Transverse colon (tissue), 4 donors: Measurements from ENCODE around the gene FCMR. TPM values are rescaled to one million over a fixed set of nuclear protein-coding genes. Genes with fewer than 3 reads are reported as not detected.

Experiments
- DNase-seq: peaks from one replicate; pipeline ENCODE4 v3.0.0-alpha.2; 2019
- H3K27ac ChIP-seq, 4 donors: fragments of 200-600 bp; sonication (generic); 2 replicates each; pipeline ENCODE4 v1.5.1; 2016 to 2018; ENCODE audit warnings: inconsistent platforms in 4 of 4
- H3K27me3 ChIP-seq: fragments of 200-600 bp; sonication (generic); 2 replicates; pipeline ENCODE4 v1.5.1; 2017; ENCODE audit warnings: inconsistent platforms
- H3K36me3 ChIP-seq, 4 donors: fragments of 200-600 bp; sonication (generic); 2 replicates each; pipeline ENCODE4 v1.5.1; 2017 to 2019; ENCODE audit warnings: inconsistent platforms in 4 of 4
- H3K4me1 ChIP-seq, 4 donors: fragments of 200-600 bp; sonication (generic); 2 replicates each; pipeline ENCODE4 v1.5.1; 2017 to 2020; ENCODE audit warnings: inconsistent platforms in 4 of 4
- H3K4me3 ChIP-seq, 4 donors: fragments of 200-600 bp; sonication (generic); 1 replicate in 1 of 4; 2 replicates in 3 of 4; pipeline versions ENCODE4 v1.5.1 to v1.6.1; 2017 to 2019; ENCODE audit warnings: inconsistent platforms in 4 of 4
- H3K9me3 ChIP-seq, 2 donors: fragments of 200-600 bp; sonication (generic); 2 replicates each; pipeline ENCODE4 v1.5.1; 2017 to 2019; ENCODE audit warnings: inconsistent platforms in 2 of 2
- CTCF ChIP-seq, 5 experiments: fragments of 200-600 bp in 3 of 5; fragments of 450-650 bp in 2 of 5; sonication (generic) in 3 of 5; IDR thresholded peaks; 1 replicate in 2 of 5; 2 replicates in 3 of 5; pipeline ENCODE4 v1.5.1; 2016 to 2017; ENCODE audit warnings: antibody characterized with exemption in 5 of 5, inconsistent platforms in 3 of 5, mild to moderate bottlenecking in 2 of 5, moderate library complexity in 1 of 5
- EP300 ChIP-seq: sonication (generic); formaldehyde crosslinking; IDR thresholded peaks from one replicate; pipeline ENCODE4 v1.6.1; 2017; ENCODE audit warnings: antibody characterized with exemption, low read depth
- POLR2A ChIP-seq: fragments of 450-650 bp; IDR thresholded peaks from one replicate; pipeline ENCODE4 v1.6.1; 2016; ENCODE audit warnings: antibody characterized with exemption, mild to moderate bottlenecking, moderate library complexity
- POLR2AphosphoS5 ChIP-seq, 3 donors: sonication (generic); formaldehyde crosslinking; IDR thresholded peaks; one replicate each; pipeline ENCODE4 v1.6.1; 2016; ENCODE audit warnings: antibody characterized with exemption in 3 of 3
- WGBS, 2 donors: methylation state at CpG; one replicate each; pipeline ENCODE4 v1.1.5; 2018; ENCODE audit warnings: low coverage in 1 of 2; 5-methylcytosine and 5-hydroxymethylcytosine counted together
- in situ Hi-C, 4 donors: fragments of 200-750 bp; cut with MboI; loops; one replicate each; pipeline versions ENCODE4 v1.15.0 to v1.15.1; 2017; ENCODE audit warnings: low sequenced_read_pairs in 3 of 4, low pct_ligation_motif_present in 1 of 4, low pct_unique_long_range_greater_than_20kb in 1 of 4
- intact Hi-C: fragments of 100-400 bp; cut with DNase I; formaldehyde crosslinking; loops from one replicate; pipeline ENCODE4 v1.15.1; 2023; ENCODE audit warnings: low total_unique reads
- total RNA-seq, 4 donors: library from RNA; depleted of rRNA; stranded (reverse); fragments of >200 nt; gene quantifications; one replicate each; pipeline ENCODE4 v1.1.0, GENCODE V29; 2016

Gene FCMR
- total RNA-seq, 4 donors from 2014 or later, result 1.00 to 51.6 (median 15.9) TPM

GRCh38 chr1:206937425-206937824 lies 15.7 kb upstream of the FCMR start:
- DNase-seq, result no peak
- intact Hi-C loops (no loop called here), in situ Hi-C loops (no loop called here)
- no peak overlapping the region for H3K4me3 ChIP-seq
- TF ChIP-seq CTCF (IDR thresholded peaks at IDR 0.05) (no peak), EP300 (no peak), POLR2AphosphoS5 (IDR thresholded peaks at IDR 0.05) (no peak)
- H3K9me3 ChIP-seq, result no peaks in the 10 kb centered on the region
- peaks cover 3 to 40% (median 20%) of the 10 kb centered on the region in 4 donors for H3K4me1 ChIP-seq
- no peaks in the 10 kb centered on the region for H3K27me3 ChIP-seq
- H3K27ac ChIP-seq, result peak overlapping the region; percentile 10 to 89 (median 83)
- H3K36me3 ChIP-seq, result peaks cover 0 to 7% (median 3%) of the 10 kb centered on the region in 4 donors
- WGBS, 2 donors, result 60 to 100% methylated on average over 1 to 6 of the region's 6 CpGs

- H3K9me3 ChIP-seq, result no peaks in the 10 kb centered on the region
- peaks cover 0 to 16% (median 5%) of the 10 kb centered on the region in 4 donors for H3K36me3 ChIP-seq
- H3K27ac ChIP-seq, result peak overlapping the region in 3 of 4 donors; percentile 1 to 89 (median 9)
- in situ Hi-C loops (no loop called here), intact Hi-C loops (no loop called here)
- DNase-seq, result peak; percentile 61
- WGBS, 2 donors, result 60% methylated on average over 1 to 19 of the region's 19 CpGs
- no peaks in the 10 kb centered on the region for H3K27me3 ChIP-seq
- peaks cover 0 to 38% (median 10%) of the 10 kb centered on the region in 4 donors for H3K4me1 ChIP-seq
- TF ChIP-seq POLR2A (peak; percentile 33), CTCF (IDR thresholded peaks at IDR 0.05) (peak; percentile 40 to 81 (median 59)), EP300 (no peak), POLR2AphosphoS5 (IDR thresholded peaks at IDR 0.05) (no peak)
- no peak overlapping the region for H3K4me3 ChIP-seq
Measured at GRCh38 chr1:206935491-206936067, 13.8 kb upstream of the FCMR start.

DNA sequence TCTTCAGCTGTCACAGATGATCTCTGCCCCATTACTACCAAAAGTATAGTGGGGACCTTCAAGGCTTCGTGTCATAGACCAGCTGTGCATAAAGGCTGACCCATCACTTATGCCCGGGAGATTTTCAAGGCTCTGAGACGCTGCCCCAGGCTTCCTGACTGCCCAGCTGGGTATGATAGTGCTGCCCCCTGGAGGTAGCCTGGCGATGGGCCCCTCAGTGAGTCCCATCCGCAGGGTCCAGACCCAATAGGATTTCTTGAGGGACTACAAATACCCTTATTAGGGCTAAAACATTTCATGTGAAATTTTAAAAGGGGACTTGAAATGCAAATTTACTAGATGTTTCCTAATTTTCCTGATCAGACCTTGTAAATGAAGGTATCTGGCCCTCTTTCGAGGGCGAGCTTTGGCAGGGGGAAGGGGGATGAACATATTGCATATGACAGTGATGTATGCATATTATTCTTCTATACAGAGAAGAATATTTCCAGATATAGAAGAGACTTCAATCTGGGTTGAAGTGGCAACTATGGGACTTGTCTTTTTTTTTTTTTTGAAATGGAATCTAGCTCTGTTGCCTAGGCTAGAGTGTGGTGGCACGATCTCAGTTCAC lies 11.7 kb upstream of the FCMR start:
- in situ Hi-C loops, result no loop called here
- WGBS, 2 donors, result 68 to 97% methylated on average over 2 to 8 of the region's 8 CpGs
- intact Hi-C loops, result no loop called here
- no peaks in the 10 kb centered on the region for H3K9me3 ChIP-seq
- peaks cover 0 to 37% (median 1%) of the 10 kb centered on the region in 4 donors for H3K4me1 ChIP-seq
- peak; percentile 69 for DNase-seq
- H3K4me3 ChIP-seq, result no peak overlapping the region
- H3K27me3 ChIP-seq, result no peaks in the 10 kb centered on the region
- TF ChIP-seq POLR2A (peak; percentile 19), CTCF (IDR thresholded peaks at IDR 0.05) (peak; percentile 50 to 69 (median 63)), EP300 (no peak)
- H3K36me3 ChIP-seq, result peaks cover 0 to 16% (median 5%) of the 10 kb centered on the region in 4 donors
- H3K27ac ChIP-seq, result no peak overlapping the region

GRCh38 chr1:206932177-206932576 lies 10.4 kb upstream of the FCMR start:
- 30 to 62% methylated on average over 2 to 8 of the region's 8 CpGs for WGBS, 2 donors
- no peaks in the 10 kb centered on the region for H3K9me3 ChIP-seq
- no peaks in the 10 kb centered on the region for H3K27me3 ChIP-seq
- intact Hi-C loops (no loop called here), in situ Hi-C loops (no loop called here)
- H3K36me3 ChIP-seq, result peaks cover 0 to 16% (median 5%) of the 10 kb centered on the region in 4 donors
- H3K27ac ChIP-seq, result peak overlapping the region in 1 of 4 donors; percentile 14
- TF ChIP-seq CTCF (IDR thresholded peaks at IDR 0.05) (no peak), POLR2A (no peak), EP300 (no peak), POLR2AphosphoS5 (IDR thresholded peaks at IDR 0.05) (no peak)
- peaks cover 0 to 42% (median 5%) of the 10 kb centered on the region in 4 donors for H3K4me1 ChIP-seq
- no peak for DNase-seq
- H3K4me3 ChIP-seq, result no peak overlapping the region
